Spinal cord (tissue), 10 donors: ENCODE measurements around the gene IMPA2. TPM values are rescaled to one million over a fixed set of nuclear protein-coding genes. Genes with fewer than 3 reads are reported as not detected.

Experiments
- DNase-seq, 6 donors: peaks; one replicate each; pipeline versions ENCODE4 v3.0.0 to v3.0.0-alpha.2; 2013 to 2015; ENCODE audit warnings: low spot score in 6 of 6, low read depth in 4 of 6
- H3K27ac ChIP-seq: one replicate; pipeline ENCODE4 v1.5.1; 2013; ENCODE audit warnings: low read depth, low read length, control low read depth
- H3K27me3 ChIP-seq: one replicate; pipeline ENCODE4 v1.6.1; 2013; ENCODE audit warnings: low read length; ENCODE audit not compliant: control insufficient read depth, insufficient read depth
- H3K36me3 ChIP-seq: one replicate; pipeline ENCODE4 v1.6.1; 2013; ENCODE audit warnings: low read length; ENCODE audit not compliant: control insufficient read depth, insufficient read depth
- H3K4me1 ChIP-seq: one replicate; pipeline ENCODE4 v1.6.1; 2013; ENCODE audit warnings: low read length; ENCODE audit not compliant: control insufficient read depth, insufficient read depth
- H3K4me3 ChIP-seq: one replicate; pipeline ENCODE4 v1.5.1; 2013; ENCODE audit warnings: low read depth, low read length, control low read depth
- H3K9me3 ChIP-seq: one replicate; pipeline ENCODE4 v1.6.1; 2013; ENCODE audit warnings: low read length; ENCODE audit not compliant: control insufficient read depth, insufficient read depth
- WGBS: methylation state at CpG from one replicate; pipeline ENCODE4 v1.1.5; 2013; ENCODE audit warnings: missing lambda C conversion rate; ENCODE audit not compliant: insufficient coverage; 5-methylcytosine and 5-hydroxymethylcytosine counted together
- polyA plus RNA-seq, 2 donors: library from polyadenylated mRNA; unstranded; fragments of 120-200 nt; gene quantifications; one replicate each; pipeline ENCODE4 v1.2.1, GENCODE V29; 2013; ENCODE audit not compliant: insufficient read length in 2 of 2
- total RNA-seq, 2 donors: library from RNA; depleted of rRNA in 1 of 2; stranded (reverse); fragments of 120-200 nt in 1 of 2; fragments of >200 nt in 1 of 2; gene quantifications; one replicate each; pipeline versions ENCODE4 v1.2.3 to v1.2.4, GENCODE V29; 2013 to 2014
- donor health status: healthy.

IMPA2 gene
- total and polyA plus RNA-seq, 4 donors, result 7.3 to 19.6 (median 9.7) TPM

DNA sequence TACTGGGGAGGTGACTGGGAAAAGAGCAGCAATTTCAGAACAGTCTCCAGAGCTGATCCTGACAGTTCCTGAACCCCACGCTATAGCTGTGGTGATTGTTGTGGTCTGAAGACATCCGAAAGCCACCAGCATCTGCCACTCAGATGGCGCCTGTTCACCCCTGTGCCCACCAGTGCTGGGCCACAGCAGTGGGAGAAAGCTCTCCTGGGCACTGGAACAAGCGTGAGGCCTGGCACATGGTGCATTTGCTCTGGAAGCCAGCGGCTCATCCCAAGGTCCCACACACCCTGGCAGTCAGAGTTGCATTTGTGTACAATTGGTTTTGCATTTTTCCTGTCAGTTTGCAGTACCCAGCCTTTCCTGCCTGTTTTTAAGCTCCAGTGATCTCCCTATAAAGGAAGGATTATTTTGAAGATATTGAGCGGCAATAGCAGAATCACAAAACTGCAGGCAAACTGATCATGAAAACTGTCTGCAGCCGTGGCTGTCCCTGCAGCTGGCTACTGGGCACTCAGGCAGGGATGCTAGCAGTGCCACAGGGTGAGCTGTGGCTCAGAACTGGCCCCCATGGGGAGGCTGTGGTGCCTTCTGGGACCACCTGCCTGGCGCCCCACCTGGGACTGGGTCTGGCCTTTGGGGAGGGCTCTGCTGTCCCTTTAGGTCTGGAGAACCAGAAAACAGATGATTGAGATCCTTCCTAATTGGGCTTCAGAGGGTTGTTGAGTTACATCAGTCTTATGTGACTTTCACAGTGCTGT is 30.1 kb downstream of the IMPA2 start:
- Histone ChIP-seq H3K9me3 (no peaks in the 10 kb centered on the region), H3K4me1 (peaks cover 46% of the 10 kb centered on the region), H3K36me3 (no peaks in the 10 kb centered on the region), H3K27ac (no peak overlapping the region), H3K4me3 (no peak overlapping the region), H3K27me3 (peaks cover 5% of the 10 kb centered on the region)
- WGBS, result 91% methylated on average over 8 of the region's 8 CpGs
- DNase-seq, result no peak

DNA sequence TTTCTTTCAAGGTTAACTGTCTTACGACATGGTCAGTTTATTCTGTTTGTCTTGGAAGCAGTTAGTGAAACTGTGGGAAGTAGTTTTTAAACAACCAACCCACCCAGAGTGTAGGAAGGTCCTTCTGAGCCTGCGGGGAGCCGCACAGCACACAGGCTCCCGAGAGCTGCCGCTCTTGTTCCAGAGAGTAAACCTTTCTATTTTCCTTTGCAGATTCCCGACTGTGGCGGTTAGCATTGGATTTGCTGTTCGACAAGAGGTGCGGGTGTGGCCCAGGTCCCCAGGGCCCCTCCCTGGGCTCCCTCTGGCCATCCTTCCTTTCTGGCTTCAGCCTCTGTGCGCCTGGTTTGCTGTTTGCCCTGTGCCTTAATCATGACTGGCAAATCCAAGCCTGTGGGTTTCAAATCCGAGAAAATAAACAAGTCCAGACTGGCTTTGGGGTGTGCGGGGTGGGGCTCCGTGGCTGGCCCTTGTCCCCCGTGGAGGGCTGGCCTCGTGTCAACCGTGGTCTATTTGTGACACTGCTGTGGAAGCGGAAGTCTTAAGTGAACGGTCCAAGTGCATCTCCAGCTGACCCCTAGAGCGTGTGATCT is 30.7 kb downstream of the IMPA2 start:
- no peak overlapping the region for H3K27ac ChIP-seq

DNA sequence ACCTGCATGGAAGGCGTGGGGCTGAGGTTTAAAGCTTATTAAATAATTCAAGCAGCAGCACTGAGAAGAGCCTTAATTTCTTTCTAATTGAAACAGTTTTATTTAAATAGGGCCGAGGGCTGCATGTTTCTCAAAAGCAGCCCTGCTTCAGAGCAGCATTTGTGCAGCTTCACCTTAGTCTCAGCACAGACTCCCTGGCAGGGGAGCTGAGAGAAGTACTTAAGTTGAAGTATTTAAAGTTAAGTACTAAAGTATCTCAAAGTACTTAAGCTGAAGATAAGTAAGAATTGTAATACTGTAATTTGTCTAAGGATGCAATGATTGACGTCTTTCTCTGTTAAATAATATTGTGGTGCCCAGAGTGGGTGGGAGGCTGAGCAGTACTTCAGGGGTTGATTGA is 31.4 kb downstream of the IMPA2 start:
- no peak overlapping the region for H3K27ac ChIP-seq
- no peaks in the 10 kb centered on the region for H3K36me3 ChIP-seq

More for the DNA sequence above, 30.7 kb downstream of the IMPA2 start:
- no peaks in the 10 kb centered on the region for H3K36me3 ChIP-seq
- H3K4me1 ChIP-seq, result peaks cover 46% of the 10 kb centered on the region
- WGBS, result 82% methylated on average over 18 of the region's 19 CpGs
- H3K9me3 ChIP-seq, result no peaks in the 10 kb centered on the region
- no peak overlapping the region for H3K4me3 ChIP-seq
- DNase-seq, result peak in 1 of 6 donors; percentile 57
- H3K27me3 ChIP-seq, result peaks cover 5% of the 10 kb centered on the region

DNA sequence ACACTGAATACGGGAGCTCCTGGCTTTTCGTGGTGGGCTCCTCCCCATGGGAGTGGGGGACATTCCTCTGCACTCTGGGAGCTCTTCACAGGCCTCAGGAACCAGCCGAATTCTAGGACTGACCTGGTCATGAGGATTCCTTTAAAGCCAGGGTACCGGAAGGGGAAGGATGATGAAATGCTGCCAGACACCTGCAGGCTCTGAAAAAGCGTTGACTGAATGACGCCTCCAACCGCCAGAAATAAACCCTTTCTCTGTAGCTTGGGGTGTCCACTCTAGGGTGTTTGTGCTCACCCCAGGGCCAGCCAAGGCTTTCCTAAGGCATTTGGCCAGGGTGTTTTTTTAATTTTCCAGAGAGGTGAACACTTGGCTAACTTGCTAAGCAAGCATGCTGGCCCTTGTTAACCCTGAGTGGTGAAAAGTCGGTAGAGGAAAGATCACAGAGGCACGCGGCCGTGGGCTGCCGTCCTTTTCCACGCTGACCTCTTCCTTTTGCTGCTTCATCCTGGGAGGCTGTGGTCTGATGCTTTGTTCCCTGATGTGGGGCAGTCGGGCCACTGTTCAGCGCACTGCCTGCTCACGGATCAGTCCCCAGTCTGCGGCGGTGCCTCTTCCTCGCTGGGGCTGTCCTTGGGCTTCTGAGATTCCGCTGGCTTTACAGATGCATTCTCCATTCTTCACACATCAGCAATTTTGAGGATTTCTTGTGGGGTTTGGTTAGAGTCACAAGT is 32.0 kb downstream of the IMPA2 start:
- H3K9me3 ChIP-seq, result no peaks in the 10 kb centered on the region
- peaks cover 46% of the 10 kb centered on the region for H3K4me1 ChIP-seq
- peaks cover 5% of the 10 kb centered on the region for H3K27me3 ChIP-seq
- H3K27ac ChIP-seq, result peak overlapping the region; percentile 20
- WGBS, result 36% methylated on average over 13 of the region's 20 CpGs
- H3K36me3 ChIP-seq, result no peaks in the 10 kb centered on the region
- DNase-seq, result peak in 1 of 6 donors; percentile 43
- H3K4me3 ChIP-seq, result no peak overlapping the region

More for the DNA sequence above, 31.4 kb downstream of the IMPA2 start:
- peaks cover 5% of the 10 kb centered on the region for H3K27me3 ChIP-seq
- 31% methylated on average over 2 of the region's 3 CpGs for WGBS
- H3K4me3 ChIP-seq, result no peak overlapping the region
- H3K9me3 ChIP-seq, result no peaks in the 10 kb centered on the region
- DNase-seq, result no peak
- peaks cover 46% of the 10 kb centered on the region for H3K4me1 ChIP-seq

- H3K27ac ChIP-seq, result no peak overlapping the region
- H3K4me1 ChIP-seq, result peaks cover 46% of the 10 kb centered on the region
- H3K36me3 ChIP-seq, result no peaks in the 10 kb centered on the region
- WGBS, result 21% methylated on average over 17 of the region's 17 CpGs
- no peaks in the 10 kb centered on the region for H3K9me3 ChIP-seq
- no peak overlapping the region for H3K4me3 ChIP-seq
- peaks cover 5% of the 10 kb centered on the region for H3K27me3 ChIP-seq
- no peak for DNase-seq
Measured at GRCh38 chr18:12014086-12014485, 32.8 kb downstream of the IMPA2 start.

DNA sequence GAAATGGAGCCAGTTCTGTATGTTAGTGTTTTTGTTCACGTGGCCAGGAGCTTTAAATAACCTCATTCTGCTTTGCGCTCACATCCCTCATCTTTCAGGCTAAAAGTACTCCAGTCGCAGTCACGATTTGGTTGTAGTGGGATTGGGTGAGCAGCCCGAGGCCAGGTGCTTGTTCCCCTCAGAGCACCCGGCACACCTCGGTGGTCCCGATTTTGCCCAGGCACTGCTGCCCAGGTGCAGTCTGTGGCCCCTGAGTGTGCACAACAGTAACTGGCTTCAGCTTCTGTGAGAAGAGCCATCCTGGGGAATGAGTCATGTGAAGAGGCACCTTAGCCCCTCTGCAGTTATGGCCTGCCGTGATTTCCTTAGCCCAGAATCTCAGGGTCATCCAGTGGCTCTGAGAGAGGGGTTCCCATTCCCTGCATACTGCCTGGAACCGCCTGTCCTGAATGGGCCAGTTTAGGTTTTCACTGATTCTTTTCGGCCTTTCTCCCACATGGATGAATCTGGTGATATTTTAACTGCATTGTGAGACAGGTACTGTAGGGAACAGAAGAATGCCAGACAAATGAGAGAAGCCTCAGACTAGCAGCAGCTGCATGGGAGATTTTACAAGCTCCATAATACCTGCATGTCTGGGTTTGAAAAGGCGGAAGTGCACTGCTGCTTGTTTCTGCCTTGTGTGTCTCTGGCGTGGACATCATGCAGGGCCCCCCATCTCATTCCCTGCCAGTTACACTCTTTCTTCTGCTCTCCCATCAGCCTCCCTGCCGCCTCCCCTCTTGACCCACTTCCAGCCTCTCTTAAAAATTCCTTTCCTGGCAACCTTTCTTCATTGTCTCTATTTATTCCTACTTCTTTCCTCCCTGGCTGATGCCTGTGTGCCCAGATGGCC is 33.5 kb downstream of the IMPA2 start:
- 78% methylated on average over 10 of the region's 14 CpGs for WGBS
- Histone ChIP-seq H3K27ac (peak overlapping the region; percentile 77), H3K4me3 (no peak overlapping the region), H3K36me3 (no peaks in the 10 kb centered on the region), H3K9me3 (no peaks in the 10 kb centered on the region), H3K4me1 (peaks cover 46% of the 10 kb centered on the region), H3K27me3 (peaks cover 5% of the 10 kb centered on the region)
- DNase-seq, result peak in 1 of 6 donors; percentile 52

DNA sequence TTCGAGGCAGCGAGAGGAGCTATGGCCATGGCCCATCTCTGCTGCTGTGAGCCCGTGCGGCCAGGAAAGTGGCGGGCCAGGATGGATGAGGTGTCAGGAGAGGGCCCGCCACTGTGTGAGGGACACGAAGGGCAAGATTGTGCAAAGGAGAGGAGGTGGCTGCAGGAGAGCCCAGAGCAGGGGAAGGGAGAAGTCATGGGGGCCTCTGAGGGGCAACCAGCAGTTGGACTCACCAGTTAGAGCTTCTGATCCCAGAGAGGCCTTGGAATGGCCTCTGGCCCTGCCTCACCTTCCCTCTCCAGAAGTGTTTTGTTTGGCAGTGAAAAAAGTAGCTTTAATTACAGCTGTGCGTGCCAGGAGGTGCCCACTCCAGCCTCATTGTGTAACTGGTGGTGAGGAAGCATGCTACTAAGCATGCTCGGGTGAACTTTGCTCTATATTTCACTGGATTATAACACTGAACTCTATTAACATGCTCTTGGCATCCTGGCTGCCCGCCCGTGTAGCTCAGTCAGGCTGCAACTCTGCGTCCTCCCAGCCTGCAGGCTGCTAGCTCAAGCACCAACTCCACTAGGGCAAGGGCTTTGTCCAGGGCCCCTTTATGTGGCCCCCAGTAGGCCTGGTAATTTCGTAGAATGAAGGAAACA is 34.2 kb downstream of the IMPA2 start:
- H3K4me3 ChIP-seq, result no peak overlapping the region
- peaks cover 46% of the 10 kb centered on the region for H3K4me1 ChIP-seq
- H3K27ac ChIP-seq, result peak overlapping the region; percentile 77
- H3K27me3 ChIP-seq, result peaks cover 5% of the 10 kb centered on the region
- peak in 2 of 6 donors; percentile 64 to 69 for DNase-seq
- H3K9me3 ChIP-seq, result no peaks in the 10 kb centered on the region
- 28% methylated on average over 10 of the region's 13 CpGs for WGBS
- H3K36me3 ChIP-seq, result no peaks in the 10 kb centered on the region

GRCh38 chr18:12017081-12017480 is 35.8 kb downstream of the IMPA2 start:
- H3K4me1 ChIP-seq, result peaks cover 37% of the 10 kb centered on the region

GRCh38 chr18:12018861-12019260 is 37.6 kb downstream of the IMPA2 start:
- H3K27ac ChIP-seq, result no peak overlapping the region
- peaks cover 5% of the 10 kb centered on the region for H3K27me3 ChIP-seq
- H3K4me3 ChIP-seq, result no peak overlapping the region
- no peaks in the 10 kb centered on the region for H3K9me3 ChIP-seq
- peaks cover 23% of the 10 kb centered on the region for H3K4me1 ChIP-seq
- 100% methylated on average over 1 of the region's 7 CpGs for WGBS
- H3K36me3 ChIP-seq, result no peaks in the 10 kb centered on the region
- no peak for DNase-seq

More at GRCh38 chr18:12017081-12017480, 35.8 kb downstream of the IMPA2 start:
- H3K4me3 ChIP-seq, result no peak overlapping the region
- no peaks in the 10 kb centered on the region for H3K36me3 ChIP-seq
- no peak for DNase-seq
- no peaks in the 10 kb centered on the region for H3K9me3 ChIP-seq
- WGBS, result 77% methylated on average over 5 of the region's 5 CpGs
- H3K27ac ChIP-seq, result no peak overlapping the region
- H3K27me3 ChIP-seq, result peaks cover 5% of the 10 kb centered on the region
